Measurements from ENCODE around the gene DCBLD2.

The DCBLD2 gene

GRCh38 chr3:98766924-98767323 is 134.6 kb downstream of the DCBLD2 start:
- DNase-seq (ENCODE audit: low read depth): no peak

GRCh38 chr3:98765721-98766120 is 135.8 kb downstream of the DCBLD2 start:
- DNase-seq (ENCODE audit: low read depth): no peak

DNA sequence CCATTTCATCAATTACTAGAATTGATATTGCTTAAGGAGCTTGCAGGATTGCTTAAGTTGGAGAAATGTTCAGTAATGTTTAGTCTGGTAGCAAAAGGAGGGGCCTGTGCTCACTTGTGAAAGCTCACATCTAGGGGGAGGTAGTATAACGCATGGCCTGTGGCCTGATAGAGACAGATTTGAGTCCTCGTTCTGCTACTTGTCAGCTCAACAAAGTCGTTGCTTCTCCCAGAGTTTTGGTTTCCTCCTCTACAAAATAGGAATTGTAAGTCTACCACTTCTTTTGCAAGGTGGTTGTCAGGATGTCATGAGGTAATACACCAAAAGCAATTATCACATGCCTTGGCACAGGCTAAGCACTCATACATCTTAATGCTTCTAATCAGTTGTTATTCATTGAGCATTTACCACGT is 137.0 kb downstream of the DCBLD2 start:
- DNase-seq (ENCODE audit: low read depth): no peak

DNA sequence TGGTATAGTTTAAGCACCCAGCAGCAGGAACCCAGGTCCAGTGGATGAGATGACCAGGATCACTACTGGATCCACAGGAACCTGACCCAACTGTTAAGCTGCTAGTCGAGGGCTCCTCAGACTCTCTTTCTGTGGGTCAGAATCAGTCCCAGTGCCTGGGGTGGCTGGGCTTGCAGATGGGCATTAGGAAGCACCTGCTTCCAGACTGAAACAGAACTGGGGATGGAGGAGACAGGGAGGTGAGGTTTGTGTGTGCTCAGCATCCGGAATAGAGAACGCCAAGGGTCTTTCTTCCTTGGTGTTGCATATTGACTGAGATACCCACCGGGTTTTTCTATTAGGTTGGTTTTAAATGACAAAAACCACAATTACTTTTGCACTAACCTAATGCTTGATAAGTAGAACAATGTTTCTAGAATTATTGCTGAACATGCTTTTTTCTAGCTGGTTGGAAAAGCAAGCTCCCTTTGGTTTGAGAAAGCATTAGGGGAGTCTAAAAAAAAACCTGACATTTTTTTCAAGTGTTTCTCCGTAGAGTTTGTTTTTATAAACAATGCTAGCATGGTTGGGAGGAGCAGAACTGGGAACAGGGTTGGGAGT is 137.6 kb downstream of the DCBLD2 start:
- DNase-seq (ENCODE audit: low read depth): no peak

DNA sequence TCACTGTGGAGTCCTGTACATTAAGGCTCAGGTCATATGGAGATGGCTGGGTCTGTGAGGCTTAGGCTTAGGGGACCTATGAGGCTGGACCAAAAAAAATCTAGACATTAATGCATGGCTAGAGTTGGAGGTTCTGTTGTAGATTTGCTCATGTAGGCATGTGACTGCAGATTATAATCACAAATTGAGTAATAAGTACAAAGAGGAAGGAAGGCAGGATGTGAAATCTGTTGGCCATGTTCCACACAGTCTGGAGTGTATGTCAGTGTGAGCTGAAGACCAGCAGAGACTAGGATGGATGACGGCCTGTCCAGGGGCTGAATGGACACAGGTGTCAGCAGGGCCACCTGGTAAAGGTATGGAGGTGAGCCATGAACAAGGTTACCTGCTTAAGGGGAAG is 138.4 kb downstream of the DCBLD2 start, which contains the start of gene ST3GAL6:
Gene ST3GAL6, plus strand, starts transcription at position 265 of the 400 bp plus-strand sequence. CDS start 5,101 bp downstream, outside the sequence.
- no peak for DNase-seq (ENCODE audit: low read depth)

DNA sequence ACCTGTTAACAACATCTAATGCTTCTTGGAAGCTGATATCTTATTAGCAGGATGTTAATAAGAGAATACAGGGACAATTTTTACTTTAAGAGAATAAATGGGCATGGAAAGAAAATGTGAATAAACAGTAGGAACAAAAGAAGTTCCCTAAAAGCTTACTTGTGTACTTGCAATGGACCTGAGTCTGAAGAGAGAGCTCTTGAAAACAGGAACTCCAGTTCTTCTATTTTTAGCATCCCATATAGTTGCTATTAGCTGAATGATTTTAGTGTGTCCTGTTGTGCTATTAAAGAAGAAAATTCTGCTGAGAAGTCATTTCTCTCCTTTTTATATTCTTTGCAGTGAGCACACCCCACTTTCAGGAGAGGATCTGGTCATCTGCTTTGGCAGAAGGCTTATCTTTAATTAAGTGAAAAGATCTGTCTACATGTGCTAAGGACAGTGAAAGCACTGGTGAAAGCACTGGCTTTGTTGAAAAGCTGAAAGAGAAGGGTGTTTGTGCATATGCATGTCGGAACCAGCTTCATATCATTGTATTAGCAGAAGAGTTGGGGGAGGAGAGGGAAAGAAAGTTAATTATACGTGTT is 139.8 kb downstream of the DCBLD2 start:
- no peak for DNase-seq (ENCODE audit: low read depth)

GRCh38 chr3:98759629-98760028 is 141.9 kb downstream of the DCBLD2 start:
- DNase-seq (ENCODE audit: low read depth): no peak

- DNase-seq (ENCODE audit: low read depth): no peak
These were observed 145.9 kb downstream of the DCBLD2 start for GRCh38 chr3:98755601-98756000.

DNA sequence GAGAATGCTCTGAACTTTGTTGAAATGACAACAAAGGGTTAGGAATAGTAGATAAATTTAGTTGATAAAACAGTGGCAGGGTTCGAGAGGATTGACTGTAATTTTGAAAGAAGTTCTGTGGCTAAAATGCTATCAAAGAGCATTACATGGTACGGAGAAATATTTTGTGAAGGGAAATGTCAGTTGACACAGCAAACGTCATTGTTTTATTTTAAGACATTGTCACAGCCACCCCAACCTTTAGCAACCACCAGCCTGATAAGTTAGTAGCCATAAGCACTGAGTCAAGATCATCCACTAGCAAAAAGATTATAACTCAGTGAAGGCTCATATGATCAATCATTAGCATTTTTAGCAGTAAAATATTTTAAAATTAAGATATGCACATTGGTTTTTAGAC is 147.0 kb downstream of the DCBLD2 start:
- no peak for DNase-seq (ENCODE audit: low read depth)

DNA sequence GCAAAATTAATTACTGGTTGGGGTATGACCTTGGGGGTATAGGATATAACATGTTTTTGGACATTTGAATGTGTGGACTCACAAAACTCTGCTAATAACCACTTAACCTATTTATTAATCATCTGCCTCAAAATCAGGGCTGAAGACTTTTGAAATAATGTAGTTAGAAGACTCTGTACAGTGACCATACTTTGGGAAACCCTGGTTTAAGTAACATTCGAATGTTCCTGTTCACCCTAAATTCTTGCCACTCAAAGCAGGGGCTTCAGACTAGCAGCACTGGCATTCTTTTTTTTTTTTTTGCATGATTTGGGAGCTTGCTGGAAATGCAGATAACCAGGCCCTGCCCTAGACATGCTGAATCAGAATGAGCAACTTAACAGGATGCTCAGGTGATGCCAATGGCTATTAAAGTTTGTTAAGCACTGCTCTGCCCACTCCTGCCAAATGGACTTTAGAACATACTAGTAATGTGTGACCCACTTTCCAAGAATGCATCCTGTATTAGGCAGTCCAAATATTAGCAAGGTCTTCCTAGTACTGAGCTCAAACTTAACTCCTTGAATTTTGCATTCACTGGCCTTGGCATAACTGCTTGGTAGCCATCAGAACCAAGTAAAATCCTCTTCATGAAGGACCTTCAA is 151.1 kb downstream of the DCBLD2 start:
- no peak for DNase-seq (ENCODE audit: low read depth)

- no peak for DNase-seq (ENCODE audit: low read depth)
These were observed 154.6 kb downstream of the DCBLD2 start for GRCh38 chr3:98746882-98747281.

GRCh38 chr3:98746122-98746521 is 155.4 kb downstream of the DCBLD2 start:
- DNase-seq (ENCODE audit: low read depth): no peak

Measured in fibroblast of gingiva (primary cell).